HG03095 (cell line): ENCODE results near the gene OR1L8.

Experiments used
- ATAC-seq: cut with Tn5 transposase; IDR thresholded peaks from one replicate; pipeline ENCODE4 v1.9.1; 2021; ENCODE audit warnings: moderate library complexity; ENCODE audit not compliant: unreplicated experiment

OR1L8 gene

GRCh38 chr9:122518841-122519240 lies 64.3 kb downstream of the OR1L8 start, which contains the start of gene OR1J4:
OR1J4 (plus strand) TSS chr9:122519141; CDS start chr9:122519141, 0 bp downstream.
- ATAC-seq: no peak

GRCh38 chr9:122518226-122518625 lies 65.0 kb downstream of the OR1L8 start:
- ATAC-seq: no peak
